A549 (cell line): ENCODE data around the gene COX6A1. TPM values are rescaled to one million over a fixed set of nuclear protein-coding genes. Genes with fewer than 3 reads are reported as not detected.

Experiments used
- ATAC-seq, 2 experiments: fragments of 200-7000 bp in 1 of 2; fragments of >200 bp in 1 of 2; cut with Nextera tagmentation in 1 of 2; cut with Tn5 transposase in 1 of 2; 3 replicates each; pipeline versions ENCODE4 v1.8.0 to v1.9.1; 2018 to 2020; ENCODE audit warnings: mild to moderate bottlenecking in 1 of 2, moderate library complexity in 1 of 2
- CTCF ChIA-PET: fragments of 300-600 bp; sonication (Branson Sonifier 250); formaldehyde crosslinking; extraction: SDS; loops from one replicate; lab custom pipeline; 2021; ENCODE audit warnings: antibody characterized with exemption, inconsistent platforms; lab: Yijun Ruan, JAX
- POLR2A ChIA-PET: fragments of 350-600 bp; formaldehyde crosslinking; extraction: SDS; loops from one replicate; lab custom pipeline; 2021; ENCODE audit warnings: antibody characterized with exemption, inconsistent platforms; lab: Yijun Ruan, JAX
- DNase-seq, 2 experiments: peaks; one replicate each; pipeline versions ENCODE4 v3.0.0 to v3.0.0-alpha.2; 2011 to 2016; ENCODE audit warnings: low read depth in 1 of 2, low spot score in 1 of 2
- FAIRE-seq: peaks from 2 replicates; lab custom pipeline; 2011; peaks lifted over from hg19 to GRCh38; lab: Jason Lieb, UNC
- H3K27ac ChIP-seq, 2 experiments: fragments of >200 bp; sonication (Bioruptor Twin); formaldehyde crosslinking; 3 replicates each; pipeline ENCODE4 v1.5.1; 2016 to 2017
- H3K4me1 ChIP-seq: fragments of >200 bp; sonication (Bioruptor Twin); formaldehyde crosslinking; 3 replicates; pipeline ENCODE4 v1.6.1; 2016
- H3K4me2 ChIP-seq: fragments of >200 bp; sonication (Bioruptor Twin); formaldehyde crosslinking; 3 replicates; pipeline ENCODE4 v1.6.1; 2016
- H3K4me3 ChIP-seq: fragments of >200 bp; sonication (Bioruptor Twin); formaldehyde crosslinking; 3 replicates; pipeline ENCODE4 v1.5.1; 2016
- H3K9me3 ChIP-seq: fragments of >200 bp; sonication (Bioruptor Twin); formaldehyde crosslinking; 3 replicates; pipeline ENCODE4 v1.6.1; 2016
- BHLHE40 ChIP-seq: IDR thresholded peaks from 2 replicates; pipeline ENCODE4 v1.6.1; 2012; ENCODE audit warnings: low read depth, low read length, inconsistent platforms
- CBX2 ChIP-seq: fragments of 200-600 bp; sonication (generic); IDR thresholded peaks from 2 replicates; pipeline ENCODE4 v1.6.1; 2016; ENCODE audit warnings: low read depth, mild to moderate bottlenecking, borderline replicate concordance
- CHD2 ChIP-seq: fragments of 150-350 bp; IDR thresholded peaks from 2 replicates; pipeline ENCODE4 v1.6.1; 2014; ENCODE audit warnings: low read length; ENCODE audit not compliant: partially characterized antibody
- E2F6 ChIP-seq: IDR thresholded peaks from 2 replicates; pipeline ENCODE4 v1.6.1; 2012; ENCODE audit warnings: low read depth, borderline replicate concordance
- EP300 ChIP-seq, 2 experiments: fragments of >200 bp; sonication (Bioruptor Twin); formaldehyde crosslinking; IDR thresholded peaks; 2 replicates in 1 of 2; 3 replicates in 1 of 2; pipeline ENCODE4 v1.6.1; 2016 to 2017
- GATA3 ChIP-seq: IDR thresholded peaks from 2 replicates; pipeline ENCODE4 v1.6.1; 2012; ENCODE audit warnings: borderline replicate concordance
- HDAC2 ChIP-seq: fragments of 200-600 bp; sonication (generic); IDR thresholded peaks from 2 replicates; pipeline ENCODE4 v1.6.1; 2016
- HEYL ChIP-seq: fragments of 250-450 bp; sonication (Bioruptor Pico); IDR thresholded peaks from 2 replicates; pipeline ENCODE4 v1.8.0; 2021; ENCODE audit warnings: mild to moderate bottlenecking, moderate library complexity
- KDM5A ChIP-seq: fragments of 200-600 bp; sonication (generic); IDR thresholded peaks from 2 replicates; pipeline ENCODE4 v1.6.1; 2016; ENCODE audit warnings: antibody characterized with exemption, mild to moderate bottlenecking
- MAZ ChIP-seq: fragments of 150-350 bp; IDR thresholded peaks from 2 replicates; pipeline ENCODE4 v1.6.1; 2014; ENCODE audit warnings: antibody characterized with exemption, low read depth, low read length, borderline replicate concordance
- NR3C1 ChIP-seq: fragments of >200 bp; sonication (Bioruptor Twin); formaldehyde crosslinking; IDR thresholded peaks from 3 replicates; pipeline ENCODE4 v1.6.1; 2017
- SREBF2 ChIP-seq: fragments of 450-650 bp; IDR thresholded peaks from 2 replicates; pipeline ENCODE4 v1.6.1; 2014; ENCODE audit warnings: mild to moderate bottlenecking, moderate library complexity
- ZC3H11A ChIP-seq: fragments of 450-650 bp; IDR thresholded peaks from 2 replicates; pipeline ENCODE4 v1.6.1; 2014; ENCODE audit warnings: antibody characterized with exemption, mild to moderate bottlenecking
- ZFP36 ChIP-seq: fragments of 450-650 bp; IDR thresholded peaks from 2 replicates; pipeline ENCODE4 v1.6.1; 2014; ENCODE audit warnings: borderline replicate concordance; ENCODE audit not compliant: partially characterized antibody
- WGBS: methylation state at CpG from one replicate; pipeline ENCODE4 v1.1.6; 2017; ENCODE audit errors: missing lambda C conversion rate; 5-methylcytosine and 5-hydroxymethylcytosine counted together
- polyA plus RNA-seq, 4 experiments: library from polyadenylated mRNA; depleted of rRNA in 3 of 4; stranded (reverse); fragments of >200 nt; fragmentation: RNase III in 1 of 4; extraction: RNeasy Plus Mini Kit Qiagen cat#74134 plus additional on column Dnase treatment in 1 of 4; gene quantifications; 2 replicates in 3 of 4; 3 replicates in 1 of 4; pipeline ENCODE4 v1.2.3, GENCODE V29; 2011 to 2017
- TF ChIP-seq, protein P1 (sequence below): fragments of >200 bp; sonication (Bioruptor Twin); formaldehyde crosslinking; IDR thresholded peaks from 3 replicates; pipeline ENCODE4 v1.6.1; 2016
- TF ChIP-seq, protein P2 (sequence below): fragments of 200-600 bp; sonication (generic); IDR thresholded peaks from 2 replicates; pipeline ENCODE4 v1.6.1; 2016; ENCODE audit warnings: antibody characterized with exemption, mild to moderate bottlenecking, moderate library complexity

COX6A1 gene
- polyA plus RNA-seq, 2 of the 4 experiments (the other 2 are of a cell fraction): 759 to 948 TPM

- Histone ChIP-seq H3K27ac (no peak overlapping the region), H3K4me3 (no peak overlapping the region), H3K4me2 (no peak overlapping the region), H3K4me1 (peaks cover 27% of the 10 kb centered on the region), H3K9me3 (no peaks in the 10 kb centered on the region)
- FAIRE-seq (no peak), DNase-seq (no peak), ATAC-seq (no peak)
- ChIA-PET CTCF (interaction anchor here (0.6 to 9.7 kb wide), 5 partner anchors 8 to 271 kb away, joined by 3 to 99 read pairs (median 4); partner anchors contain the start of genes COX6A1 and RPLP0), POLR2A (no interaction called here)
- TF ChIP-seq CBX2: no peak
- TF ChIP-seq SREBF2: no peak
- no peak for TF ChIP-seq ZC3H11A
- TF ChIP-seq, protein P1, sequence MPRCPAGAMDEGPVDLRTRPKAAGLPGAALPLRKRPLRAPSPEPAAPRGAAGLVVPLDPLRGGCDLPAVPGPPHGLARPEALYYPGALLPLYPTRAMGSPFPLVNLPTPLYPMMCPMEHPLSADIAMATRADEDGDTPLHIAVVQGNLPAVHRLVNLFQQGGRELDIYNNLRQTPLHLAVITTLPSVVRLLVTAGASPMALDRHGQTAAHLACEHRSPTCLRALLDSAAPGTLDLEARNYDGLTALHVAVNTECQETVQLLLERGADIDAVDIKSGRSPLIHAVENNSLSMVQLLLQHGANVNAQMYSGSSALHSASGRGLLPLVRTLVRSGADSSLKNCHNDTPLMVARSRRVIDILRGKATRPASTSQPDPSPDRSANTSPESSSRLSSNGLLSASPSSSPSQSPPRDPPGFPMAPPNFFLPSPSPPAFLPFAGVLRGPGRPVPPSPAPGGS: no peak
- no peak for TF ChIP-seq HEYL (CRISPR knock-in tag)
- TF ChIP-seq EP300 (IDR thresholded peaks at IDR 0.05): no peak
- no peak for TF ChIP-seq MAZ
- no peak for TF ChIP-seq CHD2
- no peak for TF ChIP-seq BHLHE40
Measured at GRCh38 chr12:120472521-120472920, 34.6 kb downstream of the COX6A1 start.

DNA sequence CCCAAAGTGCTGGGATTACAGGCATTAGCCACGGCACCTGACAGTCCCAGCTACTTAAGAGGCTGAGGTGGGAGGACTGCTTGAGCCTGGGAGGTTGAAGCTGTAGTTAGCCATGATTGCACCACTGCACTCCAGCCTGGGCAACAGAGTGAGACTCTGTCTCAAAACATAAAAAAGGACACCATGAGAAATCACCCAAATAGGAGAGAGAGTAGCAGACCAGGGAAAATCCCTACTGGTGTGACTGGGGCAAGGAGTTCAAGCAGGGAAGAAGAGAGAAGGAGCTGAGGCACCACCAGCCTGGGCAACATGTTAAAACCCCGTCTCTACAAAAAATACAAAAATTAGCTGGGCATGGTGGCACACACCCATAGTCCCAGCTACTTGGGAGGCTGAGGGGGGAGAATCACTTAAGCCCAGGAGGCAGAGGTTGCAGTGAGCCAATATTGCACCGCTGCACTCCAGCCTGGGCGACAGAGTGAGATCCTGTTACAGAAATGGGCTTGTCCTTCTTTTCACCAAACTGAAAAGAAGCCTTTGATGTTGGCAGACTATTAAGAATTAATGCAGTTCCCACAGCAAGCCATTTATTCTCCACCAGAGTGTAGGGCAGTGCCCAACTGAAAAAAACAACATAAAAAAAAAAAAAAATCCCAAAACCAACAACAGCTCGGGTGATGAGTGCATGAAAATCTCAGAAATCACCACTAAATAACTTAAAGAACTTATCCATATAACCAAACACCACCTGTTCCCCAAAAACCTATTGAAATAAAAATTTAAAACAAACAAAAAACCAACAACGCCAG is 36.1 kb downstream of the COX6A1 start:
- FAIRE-seq: no peak
- Histone ChIP-seq H3K4me1 (peaks cover 21% of the 10 kb centered on the region), H3K27ac (peak overlapping the region in 1 of 2 experiments; percentile 13; a peak in 3 of 6 replicates), H3K4me2 (peak overlapping the region; percentile 62), H3K4me3 (no peak overlapping the region), H3K9me3 (no peaks in the 10 kb centered on the region)
- 70% methylated on average over 6 of the region's 6 CpGs for WGBS
- no peak for ATAC-seq
- no peak for TF ChIP-seq KDM5A
- no peak for TF ChIP-seq E2F6
- TF ChIP-seq, protein P2, sequence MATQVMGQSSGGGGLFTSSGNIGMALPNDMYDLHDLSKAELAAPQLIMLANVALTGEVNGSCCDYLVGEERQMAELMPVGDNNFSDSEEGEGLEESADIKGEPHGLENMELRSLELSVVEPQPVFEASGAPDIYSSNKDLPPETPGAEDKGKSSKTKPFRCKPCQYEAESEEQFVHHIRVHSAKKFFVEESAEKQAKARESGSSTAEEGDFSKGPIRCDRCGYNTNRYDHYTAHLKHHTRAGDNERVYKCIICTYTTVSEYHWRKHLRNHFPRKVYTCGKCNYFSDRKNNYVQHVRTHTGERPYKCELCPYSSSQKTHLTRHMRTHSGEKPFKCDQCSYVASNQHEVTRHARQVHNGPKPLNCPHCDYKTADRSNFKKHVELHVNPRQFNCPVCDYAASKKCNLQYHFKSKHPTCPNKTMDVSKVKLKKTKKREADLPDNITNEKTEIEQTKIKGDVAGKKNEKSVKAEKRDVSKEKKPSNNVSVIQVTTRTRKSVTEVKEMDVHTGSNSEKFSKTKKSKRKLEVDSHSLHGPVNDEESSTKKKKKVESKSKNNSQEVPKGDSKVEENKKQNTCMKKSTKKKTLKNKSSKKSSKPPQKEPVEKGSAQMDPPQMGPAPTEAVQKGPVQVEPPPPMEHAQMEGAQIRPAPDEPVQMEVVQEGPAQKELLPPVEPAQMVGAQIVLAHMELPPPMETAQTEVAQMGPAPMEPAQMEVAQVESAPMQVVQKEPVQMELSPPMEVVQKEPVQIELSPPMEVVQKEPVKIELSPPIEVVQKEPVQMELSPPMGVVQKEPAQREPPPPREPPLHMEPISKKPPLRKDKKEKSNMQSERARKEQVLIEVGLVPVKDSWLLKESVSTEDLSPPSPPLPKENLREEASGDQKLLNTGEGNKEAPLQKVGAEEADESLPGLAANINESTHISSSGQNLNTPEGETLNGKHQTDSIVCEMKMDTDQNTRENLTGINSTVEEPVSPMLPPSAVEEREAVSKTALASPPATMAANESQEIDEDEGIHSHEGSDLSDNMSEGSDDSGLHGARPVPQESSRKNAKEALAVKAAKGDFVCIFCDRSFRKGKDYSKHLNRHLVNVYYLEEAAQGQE: no peak
- TF ChIP-seq, protein P1: no peak
- no peak for TF ChIP-seq HDAC2
- no peak for TF ChIP-seq NR3C1
- TF ChIP-seq GATA3: no peak
- no peak for TF ChIP-seq ZFP36
- TF ChIP-seq CBX2: no peak
- DNase-seq: no peak
- POLR2A ChIA-PET: interaction anchor here (0.9 kb wide), 1 partner anchor 22 kb away, joined by 3 read pairs; the partner anchor contains the start of gene DYNLL1
- CTCF ChIA-PET: interaction anchor here (0.6 to 9.7 kb wide), 9 partner anchors 10 to 147 kb away, joined by 3 to 99 read pairs (median 4); partner anchors contain the start of genes COX6A1, PLA2G1B and POP5
